Measurements from ENCODE around the gene SMCO2.

SMCO2 gene

DNA sequence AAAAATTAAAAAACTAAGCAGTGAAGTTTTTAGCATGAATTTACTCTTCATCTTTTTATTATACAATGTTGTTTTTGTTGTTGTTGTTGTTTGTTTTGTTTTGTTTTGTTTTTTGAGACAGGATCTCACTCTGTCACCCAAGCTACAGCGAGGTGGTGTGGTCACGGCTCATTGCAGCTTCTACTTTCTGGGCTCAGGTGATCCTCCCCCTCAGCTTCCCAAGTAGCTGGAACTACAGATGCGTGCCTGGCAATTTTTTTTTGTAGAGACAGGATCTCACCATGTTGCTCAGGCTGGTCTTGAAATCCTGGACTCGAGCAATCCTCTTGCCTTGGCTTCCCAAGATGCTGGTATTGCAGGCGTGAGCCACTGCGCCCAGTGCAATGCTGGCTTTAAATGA, 88.8 kb downstream of the SMCO2 start:
- H3K9me3 ChIP-seq (ENCODE audit: control insufficient read depth, insufficient read depth, low read depth, low read length) = no peaks in the 10 kb centered on the region
- H3K4me3 ChIP-seq (ENCODE audit: low read depth, low read length) = no peak overlapping the region
- H3K36me3 ChIP-seq (ENCODE audit: control insufficient read depth in 2 of 2, insufficient read depth in 1 of 2, low read length in 2 of 2) = no peaks in the 10 kb centered on the region
- TF ChIP-seq SALL2 (tag by site-specific recombination; IDR thresholded peaks at IDR 0.05; ENCODE audit: borderline replicate concordance) (no peak), OSR2 (tag by site-specific recombination; IDR thresholded peaks at IDR 0.05) (peak; percentile 36; the same call in 1 of the 2 replicates), ZNF776 (tag by site-specific recombination; IDR thresholded peaks at IDR 0.05; ENCODE audit: borderline replicate concordance) (no peak), FEZF1 (tag by site-specific recombination; IDR thresholded peaks at IDR 0.05) (no peak), ZNF529 (tag by site-specific recombination; IDR thresholded peaks at IDR 0.05; ENCODE audit: insufficient replicate concordance) (no peak), ZNF214 (tag by site-specific recombination; IDR thresholded peaks at IDR 0.05; ENCODE audit: borderline replicate concordance) (no peak)
- TF ChIP-seq, protein P1, sequence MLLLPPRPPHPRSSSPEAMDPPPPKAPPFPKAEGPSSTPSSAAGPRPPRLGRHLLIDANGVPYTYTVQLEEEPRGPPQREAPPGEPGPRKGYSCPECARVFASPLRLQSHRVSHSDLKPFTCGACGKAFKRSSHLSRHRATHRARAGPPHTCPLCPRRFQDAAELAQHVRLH (tag by site-specific recombination; IDR thresholded peaks at IDR 0.05) = no peak
- ChIA-PET POLR2A (no interaction called here), CTCF (no interaction called here)
- H3K4me1 ChIP-seq (ENCODE audit: control insufficient read depth, insufficient read depth, low read length) = peaks cover 11% of the 10 kb centered on the region
- no peak overlapping the region for H3K27ac ChIP-seq (ENCODE audit: extremely low read depth, low read depth, low read length)

DNA sequence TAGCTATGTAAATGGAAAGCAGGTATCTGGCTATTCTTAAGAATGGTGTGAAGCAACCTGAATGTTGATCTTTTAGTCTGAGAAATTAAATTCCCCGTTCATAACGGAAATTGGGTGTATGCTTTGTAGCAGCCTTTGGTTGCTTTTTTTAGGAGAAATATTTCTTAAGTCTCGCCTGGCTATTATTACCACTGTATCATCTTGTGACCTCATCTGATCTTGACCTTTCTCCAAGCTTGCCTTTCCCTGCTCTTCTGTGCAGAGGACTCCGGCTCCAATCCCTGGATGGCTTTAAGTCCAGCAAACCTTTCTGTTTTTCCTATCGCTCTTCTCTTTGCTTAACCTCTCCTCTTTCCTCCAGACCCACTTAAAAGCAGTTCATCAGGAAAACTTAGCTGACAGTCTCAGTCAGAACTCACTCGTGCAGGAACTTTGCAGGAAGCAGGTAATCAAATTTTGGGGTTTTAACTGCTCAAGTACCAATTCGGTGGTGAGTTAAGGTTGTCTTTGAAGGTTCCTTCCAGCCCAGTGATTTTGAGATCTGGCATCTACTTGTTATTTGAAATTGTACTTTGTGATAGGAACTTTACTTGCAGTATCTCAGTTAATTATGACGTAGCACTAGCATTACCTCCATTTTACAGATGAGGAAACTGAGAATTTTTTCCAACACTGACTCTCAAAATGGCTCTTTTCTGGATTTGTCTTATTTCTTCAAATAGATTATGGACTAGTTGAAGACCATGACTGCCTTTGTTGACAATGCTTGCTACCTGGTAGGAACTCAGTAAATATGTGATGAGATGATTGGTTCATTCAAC, 91.5 kb downstream of the SMCO2 start:
- ChIA-PET POLR2A (interaction anchor here (2.6 kb wide), 1 partner anchor 14 kb away, joined by 9 read pairs; the partner anchor contains the start of gene PPFIBP1), CTCF (interaction anchor here (1.4 kb wide), 1 partner anchor 15 kb away, joined by 3 read pairs; no protein-coding TSS in a partner anchor)
- TF ChIP-seq ZBTB7A (tag by site-specific recombination; IDR thresholded peaks at IDR 0.05; ENCODE audit: low read depth) (no peak), ZNF664 (tag by site-specific recombination; IDR thresholded peaks at IDR 0.05) (peak; percentile 76)
- no peak overlapping the region for H3K27ac ChIP-seq (ENCODE audit: extremely low read depth, low read depth, low read length)
- H3K4me1 ChIP-seq (ENCODE audit: control insufficient read depth, insufficient read depth, low read length) = peaks cover 11% of the 10 kb centered on the region
- no peaks in the 10 kb centered on the region for H3K9me3 ChIP-seq (ENCODE audit: control insufficient read depth, insufficient read depth, low read depth, low read length)
- H3K36me3 ChIP-seq (ENCODE audit: control insufficient read depth in 2 of 2, insufficient read depth in 1 of 2, low read length in 2 of 2) = no peaks in the 10 kb centered on the region
- H3K4me3 ChIP-seq (ENCODE audit: low read depth, low read length) = no peak overlapping the region

DNA sequence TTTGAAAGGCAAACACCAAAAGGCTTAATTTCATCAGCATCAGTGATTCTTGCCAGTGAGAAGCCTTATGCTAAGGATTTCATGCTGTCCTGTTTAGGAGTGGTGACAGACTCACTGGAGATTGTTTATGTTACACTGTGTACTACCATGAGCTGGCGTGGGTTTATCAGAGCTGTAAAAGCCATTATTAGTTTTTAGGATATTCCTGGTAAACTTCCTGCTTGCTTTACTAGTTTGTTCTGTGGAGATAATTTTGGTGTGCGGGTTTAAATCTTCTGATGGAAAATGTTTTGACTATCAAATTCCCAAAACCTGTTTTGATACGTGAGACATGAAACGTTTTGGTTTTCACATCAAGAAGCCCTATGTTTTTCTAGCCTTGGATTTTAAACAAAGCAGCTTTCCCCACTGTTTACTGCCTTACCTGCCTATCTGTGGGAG, 92.7 kb downstream of the SMCO2 start:
- Histone ChIP-seq H3K9me3 (ENCODE audit: control insufficient read depth, insufficient read depth, low read depth, low read length) (no peaks in the 10 kb centered on the region), H3K4me1 (ENCODE audit: control insufficient read depth, insufficient read depth, low read length) (peaks cover 11% of the 10 kb centered on the region), H3K27ac (ENCODE audit: extremely low read depth, low read depth, low read length) (0 out of 2 replicates have a peak overlapping the region, but pooled peaks have one; percentile 20), H3K4me3 (ENCODE audit: low read depth, low read length) (no peak overlapping the region), H3K36me3 (ENCODE audit: control insufficient read depth in 2 of 2, insufficient read depth in 1 of 2, low read length in 2 of 2) (no peaks in the 10 kb centered on the region)
- ChIA-PET POLR2A (interaction anchor here (0.7 to 2.6 kb wide), 2 partner anchors 15 to 216 kb away, joined by 3 to 9 read pairs; partner anchors contain the start of gene PPFIBP1), CTCF (interaction anchor here (1.4 kb wide), 1 partner anchor 14 kb away, joined by 3 read pairs; no protein-coding TSS in a partner anchor)
- TF ChIP-seq ZIC2 (tag by site-specific recombination; IDR thresholded peaks at IDR 0.05) (0 out of 2 replicates have a peak, but pooled peaks have one; percentile 38), ZFHX2 (tag by site-specific recombination; conservative IDR thresholded peaks at IDR 0.05) (peak; percentile 50), OSR2 (tag by site-specific recombination; IDR thresholded peaks at IDR 0.05) (peak; percentile 75), GLI2 (tag by site-specific recombination; IDR thresholded peaks at IDR 0.05; ENCODE audit: borderline replicate concordance, low read depth) (peak; percentile 5; the same call in 1 of the 2 replicates), SP2 (tag by site-specific recombination; IDR thresholded peaks at IDR 0.05) (no peak), ZNF174 (tag by site-specific recombination; IDR thresholded peaks at IDR 0.05) (no peak), FEZF1 (tag by site-specific recombination; IDR thresholded peaks at IDR 0.05) (peak; percentile 75), ZNF843 (tag by site-specific recombination; IDR thresholded peaks at IDR 0.05) (peak; percentile 75; the same call in 1 of the 2 replicates), ZBTB17 (tag by site-specific recombination; IDR thresholded peaks at IDR 0.05) (0 out of 2 replicates have a peak, but pooled peaks have one; percentile 15), GFI1B (tag by site-specific recombination; IDR thresholded peaks at IDR 0.05) (0 out of 2 replicates have a peak, but pooled peaks have one; percentile 38), ZNF416 (tag by site-specific recombination; IDR thresholded peaks at IDR 0.05) (no peak), ZBTB7A (tag by site-specific recombination; IDR thresholded peaks at IDR 0.05; ENCODE audit: low read depth) (no peak)
- TF ChIP-seq, protein P2, sequence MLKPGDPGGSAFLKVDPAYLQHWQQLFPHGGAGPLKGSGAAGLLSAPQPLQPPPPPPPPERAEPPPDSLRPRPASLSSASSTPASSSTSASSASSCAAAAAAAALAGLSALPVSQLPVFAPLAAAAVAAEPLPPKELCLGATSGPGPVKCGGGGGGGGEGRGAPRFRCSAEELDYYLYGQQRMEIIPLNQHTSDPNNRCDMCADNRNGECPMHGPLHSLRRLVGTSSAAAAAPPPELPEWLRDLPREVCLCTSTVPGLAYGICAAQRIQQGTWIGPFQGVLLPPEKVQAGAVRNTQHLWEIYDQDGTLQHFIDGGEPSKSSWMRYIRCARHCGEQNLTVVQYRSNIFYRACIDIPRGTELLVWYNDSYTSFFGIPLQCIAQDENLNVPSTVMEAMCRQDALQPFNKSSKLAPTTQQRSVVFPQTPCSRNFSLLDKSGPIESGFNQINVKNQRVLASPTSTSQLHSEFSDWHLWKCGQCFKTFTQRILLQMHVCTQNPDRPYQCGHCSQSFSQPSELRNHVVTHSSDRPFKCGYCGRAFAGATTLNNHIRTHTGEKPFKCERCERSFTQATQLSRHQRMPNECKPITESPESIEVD (tag by site-specific recombination; IDR thresholded peaks at IDR 0.05) = peak; percentile 97
- TF ChIP-seq, protein P3, sequence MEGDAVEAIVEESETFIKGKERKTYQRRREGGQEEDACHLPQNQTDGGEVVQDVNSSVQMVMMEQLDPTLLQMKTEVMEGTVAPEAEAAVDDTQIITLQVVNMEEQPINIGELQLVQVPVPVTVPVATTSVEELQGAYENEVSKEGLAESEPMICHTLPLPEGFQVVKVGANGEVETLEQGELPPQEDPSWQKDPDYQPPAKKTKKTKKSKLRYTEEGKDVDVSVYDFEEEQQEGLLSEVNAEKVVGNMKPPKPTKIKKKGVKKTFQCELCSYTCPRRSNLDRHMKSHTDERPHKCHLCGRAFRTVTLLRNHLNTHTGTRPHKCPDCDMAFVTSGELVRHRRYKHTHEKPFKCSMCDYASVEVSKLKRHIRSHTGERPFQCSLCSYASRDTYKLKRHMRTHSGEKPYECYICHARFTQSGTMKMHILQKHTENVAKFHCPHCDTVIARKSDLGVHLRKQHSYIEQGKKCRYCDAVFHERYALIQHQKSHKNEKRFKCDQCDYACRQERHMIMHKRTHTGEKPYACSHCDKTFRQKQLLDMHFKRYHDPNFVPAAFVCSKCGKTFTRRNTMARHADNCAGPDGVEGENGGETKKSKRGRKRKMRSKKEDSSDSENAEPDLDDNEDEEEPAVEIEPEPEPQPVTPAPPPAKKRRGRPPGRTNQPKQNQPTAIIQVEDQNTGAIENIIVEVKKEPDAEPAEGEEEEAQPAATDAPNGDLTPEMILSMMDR (tag by site-specific recombination; IDR thresholded peaks at IDR 0.05) = no peak
- TF ChIP-seq, protein P4, sequence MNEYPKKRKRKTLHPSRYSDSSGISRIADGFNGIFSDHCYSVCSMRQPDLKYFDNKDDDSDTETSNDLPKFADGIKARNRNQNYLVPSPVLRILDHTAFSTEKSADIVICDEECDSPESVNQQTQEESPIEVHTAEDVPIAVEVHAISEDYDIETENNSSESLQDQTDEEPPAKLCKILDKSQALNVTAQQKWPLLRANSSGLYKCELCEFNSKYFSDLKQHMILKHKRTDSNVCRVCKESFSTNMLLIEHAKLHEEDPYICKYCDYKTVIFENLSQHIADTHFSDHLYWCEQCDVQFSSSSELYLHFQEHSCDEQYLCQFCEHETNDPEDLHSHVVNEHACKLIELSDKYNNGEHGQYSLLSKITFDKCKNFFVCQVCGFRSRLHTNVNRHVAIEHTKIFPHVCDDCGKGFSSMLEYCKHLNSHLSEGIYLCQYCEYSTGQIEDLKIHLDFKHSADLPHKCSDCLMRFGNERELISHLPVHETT (tag by site-specific recombination; IDR thresholded peaks at IDR 0.05) = no peak
- TF ChIP-seq, protein P5, sequence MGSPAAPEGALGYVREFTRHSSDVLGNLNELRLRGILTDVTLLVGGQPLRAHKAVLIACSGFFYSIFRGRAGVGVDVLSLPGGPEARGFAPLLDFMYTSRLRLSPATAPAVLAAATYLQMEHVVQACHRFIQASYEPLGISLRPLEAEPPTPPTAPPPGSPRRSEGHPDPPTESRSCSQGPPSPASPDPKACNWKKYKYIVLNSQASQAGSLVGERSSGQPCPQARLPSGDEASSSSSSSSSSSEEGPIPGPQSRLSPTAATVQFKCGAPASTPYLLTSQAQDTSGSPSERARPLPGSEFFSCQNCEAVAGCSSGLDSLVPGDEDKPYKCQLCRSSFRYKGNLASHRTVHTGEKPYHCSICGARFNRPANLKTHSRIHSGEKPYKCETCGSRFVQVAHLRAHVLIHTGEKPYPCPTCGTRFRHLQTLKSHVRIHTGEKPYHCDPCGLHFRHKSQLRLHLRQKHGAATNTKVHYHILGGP (tag by site-specific recombination; IDR thresholded peaks at IDR 0.05) = peak; percentile 61; the same call in 1 of the 2 replicates

Data from HEK293 (cell line).